ENCODE data around the gene CNTLN.

DNA sequence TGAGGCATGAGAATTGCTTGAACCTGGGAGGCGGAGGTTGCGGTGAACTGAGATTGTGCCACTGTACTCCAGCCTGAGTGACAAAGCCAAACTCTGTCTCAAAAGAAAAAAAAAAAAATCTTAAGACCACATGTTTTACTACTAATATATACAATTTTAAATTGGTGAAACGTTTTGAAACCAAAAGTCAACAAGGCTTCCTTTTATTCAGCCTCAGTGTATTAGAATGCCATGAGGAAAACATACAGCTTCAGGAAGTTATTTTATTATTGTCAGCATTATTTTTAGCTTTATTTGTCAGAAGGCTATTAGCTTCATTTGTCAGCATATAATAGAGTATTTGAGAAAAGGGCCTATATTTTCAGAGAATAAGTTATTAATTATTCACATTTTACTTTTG is 280.1 kb downstream of the CNTLN start:
- no peak for TF ChIP-seq CTCF (IDR thresholded peaks at IDR 0.05)
- no peak for TF ChIP-seq POLR2A (IDR thresholded peaks at IDR 0.05)
- no peak for TF ChIP-seq EP300 (IDR thresholded peaks at IDR 0.05)
